Endothelial cell of umbilical vein (primary cell): ENCODE results near the gene MYL5. TPM values are rescaled to one million over a fixed set of nuclear protein-coding genes. Genes with fewer than 3 reads are reported as not detected.

Experiments used
- BruUV-seq: library from RNA; stranded (reverse); fragments of 400-500 nt; replicated peaks from 2 replicates; lab custom pipeline; 2021; lab: Mats Ljungman, UMichigan
- CTCF ChIA-PET: fragments of 300-600, 350-600 bp; sonication (Branson Sonifier 250); formaldehyde crosslinking; loops from one replicate; lab custom pipeline; 2021; ENCODE audit warnings: antibody characterized with exemption, inconsistent platforms; lab: Charles Lee
- POLR2A ChIA-PET: fragments of 300-600, 350-600 bp; sonication (Branson Sonifier 250); formaldehyde crosslinking; loops from one replicate; lab custom pipeline; 2021; ENCODE audit warnings: antibody characterized with exemption, inconsistent platforms; lab: Charles Lee
- DNase-seq: peaks from one replicate; pipeline ENCODE4 v3.0.0-alpha.2; 2011; ENCODE audit warnings: low read depth, low spot score
- FAIRE-seq: peaks from 2 replicates; lab custom pipeline; 2011; peaks lifted over from hg19 to GRCh38; lab: Jason Lieb, UNC
- H2AFZ ChIP-seq: 2 replicates; pipeline ENCODE4 v1.6.0; 2012; ENCODE audit warnings: low read depth, low read length, control low read depth, inconsistent platforms
- H3K27ac ChIP-seq: 2 replicates; pipeline ENCODE4 v1.5.1; 2011; ENCODE audit warnings: low read depth, mild to moderate bottlenecking, control low read depth, low read length, moderate library complexity; ENCODE audit not compliant: insufficient read depth
- H3K27me3 ChIP-seq, 2 experiments: 2 replicates each; pipeline versions ENCODE4 v1.6.0 to v1.6.1; 2011; ENCODE audit warnings: low read length in 2 of 2, mixed read lengths in 1 of 2; ENCODE audit not compliant: control insufficient read depth in 2 of 2, insufficient read depth in 2 of 2
- H3K36me3 ChIP-seq, 2 experiments: 2 replicates in 1 of 2; 3 replicates in 1 of 2; pipeline ENCODE4 v1.5.1; 2011; ENCODE audit warnings: low read length in 2 of 2, mild to moderate bottlenecking in 1 of 2, moderate library complexity in 1 of 2; ENCODE audit not compliant: control insufficient read depth in 2 of 2, insufficient read depth in 2 of 2; ENCODE audit errors: extremely low read depth in 1 of 2
- H3K4me1 ChIP-seq: 3 replicates; pipeline ENCODE4 v1.5.1; 2011; ENCODE audit warnings: mild to moderate bottlenecking, low read length; ENCODE audit not compliant: control insufficient read depth, insufficient read depth; ENCODE audit errors: extremely low read depth
- H3K4me2 ChIP-seq: 2 replicates; pipeline ENCODE4 v1.6.1; 2011; ENCODE audit warnings: low read length, control low read depth, mixed read lengths; ENCODE audit not compliant: insufficient read depth
- H3K4me3 ChIP-seq, 3 experiments: fragments of 200-600 bp in 1 of 3; sonication (generic), shearing (Covaris generic) in 1 of 3; replicated peaks in 1 of 3; 2 replicates each; pipeline ENCODE4 v1.5.1; 2011 to 2016; ENCODE audit warnings: control low read depth in 3 of 3, low read length in 3 of 3, mild to moderate bottlenecking in 2 of 3, inconsistent platforms in 1 of 3, low read depth in 1 of 3, moderate library complexity in 1 of 3; ENCODE audit not compliant: insufficient read depth in 1 of 3
- H3K79me2 ChIP-seq: 2 replicates; pipeline ENCODE4 v1.6.0; 2012; ENCODE audit warnings: low read length, inconsistent platforms; ENCODE audit not compliant: control insufficient read depth, insufficient read depth
- H3K9ac ChIP-seq: replicated peaks from 2 replicates; pipeline ENCODE3; 2011; ENCODE audit warnings: low read length, control low read depth; ENCODE audit not compliant: insufficient read depth; ENCODE audit errors: extremely low read depth
- H3K9me1 ChIP-seq: replicated peaks from 3 replicates; pipeline ENCODE4 v1.6.0; 2011; ENCODE audit warnings: mild to moderate bottlenecking, low read length; ENCODE audit not compliant: control insufficient read depth, insufficient read depth; ENCODE audit errors: extremely low read depth
- H3K9me3 ChIP-seq: replicated peaks from 2 replicates; pipeline ENCODE4 v1.5.1; 2012; ENCODE audit warnings: low read length, inconsistent platforms; ENCODE audit not compliant: control insufficient read depth, insufficient read depth
- H4K20me1 ChIP-seq: replicated peaks from 2 replicates; pipeline ENCODE3; 2011; ENCODE audit warnings: mild to moderate bottlenecking, low read length; ENCODE audit not compliant: control insufficient read depth, insufficient read depth; ENCODE audit errors: extremely low read depth
- CTCF ChIP-seq, 2 donors: IDR thresholded peaks; 1 replicate in 1 of 2; 2 replicates in 1 of 2; pipeline ENCODE4 v1.5.1; 2011; ENCODE audit warnings: low read length in 2 of 2, mild to moderate bottlenecking in 2 of 2, moderate library complexity in 2 of 2, control low read depth in 1 of 2, inconsistent platforms in 1 of 2, low read depth in 1 of 2; ENCODE audit not compliant: insufficient read depth in 1 of 2; ENCODE audit errors: extremely low read depth in 1 of 2
- EZH2 ChIP-seq: IDR thresholded peaks from 2 replicates; pipeline ENCODE4 v1.6.1; 2012; ENCODE audit warnings: borderline replicate concordance, low read depth, mild to moderate bottlenecking, moderate library complexity, low read length, inconsistent platforms; ENCODE audit not compliant: severe bottlenecking
- FOS ChIP-seq: IDR thresholded peaks from 2 replicates; pipeline ENCODE4 v1.6.1; 2011; ENCODE audit warnings: mild to moderate bottlenecking, low read length, moderate library complexity, borderline replicate concordance; ENCODE audit not compliant: insufficient read depth
- GATA2 ChIP-seq: IDR thresholded peaks from 2 replicates; pipeline ENCODE4 v1.7.0; 2011; ENCODE audit warnings: low read depth, mild to moderate bottlenecking, moderate library complexity, mixed read lengths, low read length; ENCODE audit not compliant: insufficient read length, insufficient read depth
- JUN ChIP-seq: IDR thresholded peaks from 2 replicates; pipeline ENCODE4 v1.6.1; 2011; ENCODE audit warnings: borderline replicate concordance, low read depth; ENCODE audit not compliant: insufficient read length, insufficient read depth
- MAX ChIP-seq: IDR thresholded peaks from 2 replicates; pipeline ENCODE4 v1.6.1; 2011; ENCODE audit not compliant: insufficient read depth, insufficient read length
- MYC ChIP-seq: IDR thresholded peaks from one replicate; pipeline ENCODE4 v1.6.1; 2011; ENCODE audit warnings: mild to moderate bottlenecking, low read depth, low read length
- POLR2A ChIP-seq: IDR thresholded peaks from 2 replicates; pipeline ENCODE4 v1.6.1; 2012; ENCODE audit warnings: low read depth, mild to moderate bottlenecking, control low read depth, low read length
- POLR2AphosphoS5 ChIP-seq: IDR thresholded peaks from 2 replicates; pipeline ENCODE4 v1.6.1; 2012; ENCODE audit warnings: low read depth, mild to moderate bottlenecking, control low read depth, low read length, moderate library complexity; ENCODE audit not compliant: insufficient read depth
- dilution Hi-C: fragments of 300-500 bp; cut with MboI; formaldehyde crosslinking; loops from one replicate; pipeline ENCODE4 v1.15.0; 2019; ENCODE audit warnings: low sequenced_read_pairs; ENCODE audit not compliant: extremely low pct_ligation_motif_present
- intact Hi-C: fragments of 100-400 bp; cut with micrococcal nuclease; formaldehyde crosslinking; loops from one replicate; pipeline ENCODE4 v1.10.0; 2022
- polyA plus RNA-seq, 4 experiments: library from polyadenylated mRNA; depleted of rRNA in 3 of 4; stranded (reverse) in 3 of 4; unstranded in 1 of 4; fragments of >200 nt; gene quantifications; 2 replicates each; pipeline versions ENCODE4 v1.2.1 to v1.2.3, GENCODE V29; 2011 to 2012; ENCODE audit warnings: missing spikeins in 1 of 4
- total RNA-seq: library from RNA; stranded (reverse); gene quantifications from 2 replicates; pipeline ENCODE4 v1.2.3, GENCODE V29; 2021

The MYL5 gene
- total and polyA plus RNA-seq, 2 donors (not counting 3 experiments of a cell fraction or from before 2014, with no cell fraction given) = 12.3 to 13.4 TPM

GRCh38 chr4:628311-628741, 46.0 kb upstream of the MYL5 start:
- no peaks in the 10 kb centered on the region for H3K9me1 ChIP-seq
- no peak overlapping the region for H3K4me2 ChIP-seq
- H3K9ac ChIP-seq = no peak overlapping the region
- POLR2A ChIA-PET = no interaction called here
- TF ChIP-seq EZH2 (no peak), MAX (no peak), POLR2AphosphoS5 (no peak), MYC (no peak), GATA2 (no peak), CTCF (IDR thresholded peaks at IDR 0.05; ENCODE audit: extremely low read depth in 1 of 2, insufficient read depth in 1 of 2, low read depth in 1 of 2, low read length in 2 of 2) (no peak), JUN (no peak), POLR2A (no peak), FOS (no peak)
- intact Hi-C loops = no loop called here
- BruUV-seq = no TSS peak
- DNase-seq (no peak), FAIRE-seq (no peak)
- no peak overlapping the region for H2AFZ ChIP-seq
- H3K79me2 ChIP-seq = no peaks in the 10 kb centered on the region
- no peak overlapping the region for H3K4me3 ChIP-seq
- H4K20me1 ChIP-seq = no peaks in the 10 kb centered on the region
- CTCF ChIA-PET = no interaction called here
- dilution Hi-C loops = no loop called here
- H3K27ac ChIP-seq = no peak overlapping the region
- H3K36me3 ChIP-seq = no peaks in the 10 kb centered on the region
- no peaks in the 10 kb centered on the region for H3K27me3 ChIP-seq
- no peaks in the 10 kb centered on the region for H3K9me3 ChIP-seq
- H3K4me1 ChIP-seq = no peaks in the 10 kb centered on the region
